CD14-positive monocyte (primary cell): ENCODE measurements around the gene ARHGAP45. TPM values are rescaled to one million over a fixed set of nuclear protein-coding genes. Genes with fewer than 3 reads are reported as not detected.

Experiments
- DNase-seq, 3 donors: peaks; one replicate each; pipeline ENCODE4 v3.0.0-alpha.2; 2011 to 2022
- H2AFZ ChIP-seq: 2 replicates; pipeline ENCODE4 v1.6.0; 2012; ENCODE audit warnings: mild to moderate bottlenecking, low read depth, low read length, inconsistent platforms; ENCODE audit not compliant: insufficient read depth, poor library complexity, severe bottlenecking
- H3K27ac ChIP-seq, 2 donors: 1 replicate in 1 of 2; 2 replicates in 1 of 2; pipeline ENCODE4 v1.5.1; 2012 to 2013; ENCODE audit warnings: low read length in 2 of 2, control low read depth in 1 of 2, inconsistent platforms in 1 of 2, low read depth in 1 of 2, mild to moderate bottlenecking in 1 of 2
- H3K27me3 ChIP-seq, 2 donors: one replicate each; pipeline versions ENCODE4 v1.6.0 to v1.6.1; 2011 to 2013; ENCODE audit warnings: low read length in 2 of 2; ENCODE audit not compliant: control insufficient read depth in 2 of 2, insufficient read depth in 2 of 2
- H3K36me3 ChIP-seq, 2 donors: replicated peaks in 1 of 2; 1 replicate in 1 of 2; 2 replicates in 1 of 2; pipeline versions ENCODE4 v1.5.1 to v1.6.1; 2012 to 2013; ENCODE audit warnings: low read length in 2 of 2, control low read depth in 1 of 2, inconsistent platforms in 1 of 2, mild to moderate bottlenecking in 1 of 2; ENCODE audit not compliant: insufficient read depth in 2 of 2, control insufficient read depth in 1 of 2
- H3K4me1 ChIP-seq, 2 donors: 1 replicate in 1 of 2; 2 replicates in 1 of 2; pipeline versions ENCODE4 v1.5.1 to v1.6.1; 2012 to 2013; ENCODE audit warnings: low read length in 2 of 2, control low read depth in 1 of 2, inconsistent platforms in 1 of 2, mild to moderate bottlenecking in 1 of 2, moderate library complexity in 1 of 2; ENCODE audit not compliant: insufficient read depth in 2 of 2, control insufficient read depth in 1 of 2
- H3K4me2 ChIP-seq: replicated peaks from 2 replicates; pipeline ENCODE3; 2012; ENCODE audit warnings: low read length, moderate library complexity, mild to moderate bottlenecking; ENCODE audit not compliant: poor library complexity, severe bottlenecking; ENCODE audit errors: extremely low read depth
- H3K4me3 ChIP-seq, 3 experiments: fragments of 200-600 bp in 1 of 3; sonication (generic) in 1 of 3; replicated peaks in 1 of 3; 1 replicate in 2 of 3; 2 replicates in 1 of 3; pipeline ENCODE4 v1.5.1; 2011 to 2013; ENCODE audit warnings: low read length in 3 of 3, mild to moderate bottlenecking in 3 of 3, control low read depth in 2 of 3, low read depth in 2 of 3, inconsistent platforms in 1 of 3, moderate library complexity in 1 of 3
- H3K79me2 ChIP-seq: 2 replicates; pipeline ENCODE4 v1.6.0; 2012; ENCODE audit warnings: mild to moderate bottlenecking, control low read depth, inconsistent platforms, low read length, moderate library complexity; ENCODE audit not compliant: insufficient read depth
- H3K9ac ChIP-seq: 2 replicates; pipeline ENCODE4 v1.6.0; 2017; ENCODE audit warnings: low read length, mild to moderate bottlenecking; ENCODE audit not compliant: insufficient read depth, poor library complexity, severe bottlenecking
- H3K9me3 ChIP-seq, 2 donors: replicated peaks in 1 of 2; 1 replicate in 1 of 2; 2 replicates in 1 of 2; pipeline versions ENCODE4 v1.5.1 to v1.6.1; 2012 to 2013; ENCODE audit warnings: low read length in 2 of 2, control low read depth in 1 of 2; ENCODE audit not compliant: control insufficient read depth in 1 of 2, insufficient read depth in 1 of 2
- H4K20me1 ChIP-seq: 2 replicates; pipeline ENCODE4 v1.6.0; 2012; ENCODE audit warnings: mild to moderate bottlenecking, low read length, control low read depth, moderate library complexity; ENCODE audit not compliant: insufficient read depth
- H3K27ac Mint-ChIP-seq, 7 donors: one replicate each; pipeline ENCODE4 v1.8.0; 2020; ENCODE audit warnings: mild to moderate bottlenecking in 7 of 7, mixed read lengths in 7 of 7, moderate library complexity in 6 of 7, inconsistent platforms in 2 of 7
- H3K27me3 Mint-ChIP-seq, 3 donors: one replicate each; pipeline ENCODE4 v1.8.0; 2021 to 2022; ENCODE audit warnings: low read depth in 3 of 3, mild to moderate bottlenecking in 3 of 3, mixed read lengths in 3 of 3, moderate library complexity in 3 of 3, inconsistent platforms in 1 of 3
- H3K36me3 Mint-ChIP-seq, 2 donors: one replicate each; pipeline ENCODE4 v1.8.0; 2020; ENCODE audit warnings: mixed read lengths in 2 of 2, inconsistent platforms in 1 of 2, mild to moderate bottlenecking in 1 of 2
- H3K4me1 Mint-ChIP-seq: one replicate; pipeline ENCODE4 v1.8.0; 2020; ENCODE audit warnings: mild to moderate bottlenecking, mixed read lengths
- H3K4me3 Mint-ChIP-seq, 2 donors: one replicate each; pipeline ENCODE4 v1.8.0; 2020; ENCODE audit warnings: mild to moderate bottlenecking in 2 of 2, mixed read lengths in 2 of 2, moderate library complexity in 1 of 2
- H3K9me3 Mint-ChIP-seq, 7 donors: one replicate each; pipeline ENCODE4 v1.8.0; 2020 to 2022; ENCODE audit warnings: mixed read lengths in 7 of 7, mild to moderate bottlenecking in 6 of 7, moderate library complexity in 6 of 7, inconsistent platforms in 2 of 7
- WGBS: methylation state at CpG from one replicate; pipeline ENCODE4 v1.1.5; 2013; ENCODE audit warnings: missing lambda C conversion rate; ENCODE audit not compliant: insufficient coverage; 5-methylcytosine and 5-hydroxymethylcytosine counted together
- intact Hi-C, 2 donors: fragments of 100-400 bp; cut with micrococcal nuclease; formaldehyde crosslinking; loops; one replicate each; pipeline versions ENCODE4 v1.15.0 to v1.15.1; 2023
- polyA plus RNA-seq, 3 donors: library from polyadenylated mRNA; depleted of rRNA in 1 of 3; unstranded in 2 of 3; stranded (reverse) in 1 of 3; fragments of 300-500 nt in 2 of 3; fragments of >200 nt in 1 of 3; fragmentation: Illumina TruSeq in 2 of 3; gene quantifications; 1 replicate in 2 of 3; 2 replicates in 1 of 3; pipeline ENCODE4 v1.2.3, GENCODE V29; 2012 to 2021
- TF ChIP-seq, protein P1 (sequence below): fragments of 200-600 bp; IDR thresholded peaks from one replicate; pipeline ENCODE4 v1.8.0; 2022; ENCODE audit warnings: antibody characterized with exemption, mild to moderate bottlenecking

The ARHGAP45 gene
- polyA plus RNA-seq, 3 donors, result 108 to 308 (median 137) TPM

DNA sequence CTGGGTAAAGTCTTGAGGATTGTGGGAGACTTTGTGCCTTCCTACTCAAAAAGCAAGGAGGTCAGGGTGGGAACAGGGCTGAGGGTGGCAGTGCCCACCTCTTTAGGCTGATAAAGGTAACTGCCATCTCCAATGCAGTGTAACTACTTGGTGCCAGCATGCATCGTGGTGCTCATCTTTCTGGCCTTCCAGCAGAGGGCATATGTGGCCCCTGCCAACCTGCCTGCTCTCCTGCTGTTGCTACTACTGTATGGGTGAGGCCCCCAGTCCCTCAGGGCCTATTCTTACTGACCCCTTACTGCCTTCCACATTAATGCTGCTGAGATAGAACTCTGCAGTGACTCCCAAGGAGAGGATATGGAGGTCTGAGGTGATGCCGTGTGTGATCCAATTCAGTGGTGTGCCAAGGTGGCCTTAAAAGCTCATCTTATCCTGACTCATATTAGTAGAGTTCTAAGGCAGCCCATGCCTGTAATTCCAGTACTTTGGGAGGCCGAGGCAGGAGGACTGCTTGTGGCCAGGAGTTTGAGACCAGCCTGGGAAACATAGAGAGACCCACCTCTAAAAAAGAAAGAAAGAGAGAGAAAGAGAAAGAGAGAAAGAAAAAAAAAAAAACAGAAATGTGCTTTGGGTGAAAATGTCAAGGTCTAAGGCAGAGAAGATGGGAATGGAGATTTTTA is 9.7 kb upstream of the ARHGAP45 start:
- H3K4me1 ChIP-seq, result no peaks in the 10 kb centered on the region
- no peak overlapping the region for H2AFZ ChIP-seq
- no peak overlapping the region for H3K9ac ChIP-seq
- Mint-ChIP-seq H3K4me1 (peaks cover 3% of the 10 kb centered on the region), H3K36me3 (peaks cover 54 to 56% of the 10 kb centered on the region in 2 donors), H3K27me3 (peaks cover 0 to 9% (median 0%) of the 10 kb centered on the region in 3 donors), H3K4me3 (no peak overlapping the region), H3K9me3 (peaks cover 17 to 32% (median 28%) of the 10 kb centered on the region in 7 donors), H3K27ac (peak overlapping the region in 1 of 7 donors; percentile 26)
- H3K4me2 ChIP-seq, result no peak overlapping the region
- no peak overlapping the region for H3K27ac ChIP-seq
- intact Hi-C loops, result no loop called here
- H3K9me3 ChIP-seq, result peaks cover 21 to 25% of the 10 kb centered on the region in 2 donors
- no peak for DNase-seq
- WGBS, result no CpG with 5 or more reads among the region's 3 CpGs
- no peak overlapping the region for H3K4me3 ChIP-seq
- no peaks in the 10 kb centered on the region for H3K79me2 ChIP-seq
- peaks cover 10% of the 10 kb centered on the region for H4K20me1 ChIP-seq
- H3K36me3 ChIP-seq, result peaks cover 49 to 68% of the 10 kb centered on the region in 2 donors
- no peaks in the 10 kb centered on the region for H3K27me3 ChIP-seq
- TF ChIP-seq, protein P1, sequence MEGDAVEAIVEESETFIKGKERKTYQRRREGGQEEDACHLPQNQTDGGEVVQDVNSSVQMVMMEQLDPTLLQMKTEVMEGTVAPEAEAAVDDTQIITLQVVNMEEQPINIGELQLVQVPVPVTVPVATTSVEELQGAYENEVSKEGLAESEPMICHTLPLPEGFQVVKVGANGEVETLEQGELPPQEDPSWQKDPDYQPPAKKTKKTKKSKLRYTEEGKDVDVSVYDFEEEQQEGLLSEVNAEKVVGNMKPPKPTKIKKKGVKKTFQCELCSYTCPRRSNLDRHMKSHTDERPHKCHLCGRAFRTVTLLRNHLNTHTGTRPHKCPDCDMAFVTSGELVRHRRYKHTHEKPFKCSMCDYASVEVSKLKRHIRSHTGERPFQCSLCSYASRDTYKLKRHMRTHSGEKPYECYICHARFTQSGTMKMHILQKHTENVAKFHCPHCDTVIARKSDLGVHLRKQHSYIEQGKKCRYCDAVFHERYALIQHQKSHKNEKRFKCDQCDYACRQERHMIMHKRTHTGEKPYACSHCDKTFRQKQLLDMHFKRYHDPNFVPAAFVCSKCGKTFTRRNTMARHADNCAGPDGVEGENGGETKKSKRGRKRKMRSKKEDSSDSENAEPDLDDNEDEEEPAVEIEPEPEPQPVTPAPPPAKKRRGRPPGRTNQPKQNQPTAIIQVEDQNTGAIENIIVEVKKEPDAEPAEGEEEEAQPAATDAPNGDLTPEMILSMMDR, result peak; percentile 13

DNA sequence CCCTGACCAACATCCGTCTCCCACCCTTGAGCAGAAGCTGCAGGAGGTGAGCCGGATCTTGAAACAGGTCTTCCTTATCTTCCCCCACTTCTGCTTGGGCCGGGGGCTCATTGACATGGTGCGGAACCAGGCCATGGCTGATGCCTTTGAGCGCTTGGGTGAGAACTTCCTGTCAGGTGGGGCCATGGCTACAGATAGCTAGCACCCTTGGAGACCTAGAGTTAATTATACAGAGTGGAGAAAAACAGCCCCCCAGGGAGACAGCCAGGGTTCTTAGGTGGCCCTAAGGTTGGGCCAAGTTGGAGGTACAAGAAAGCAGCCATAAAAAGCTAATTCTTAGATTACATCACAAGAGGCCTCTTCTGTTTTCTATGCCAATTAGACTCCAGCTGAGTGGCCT is 8.9 kb upstream of the ARHGAP45 start:
- peaks cover 3% of the 10 kb centered on the region for H3K4me1 Mint-ChIP-seq
- no peak overlapping the region for H3K27ac Mint-ChIP-seq
- Histone ChIP-seq H3K36me3 (peaks cover 48 to 62% of the 10 kb centered on the region in 2 donors), H3K4me3 (no peak overlapping the region), H4K20me1 (peaks cover 14% of the 10 kb centered on the region), H3K9ac (no peak overlapping the region), H3K27me3 (no peaks in the 10 kb centered on the region), H3K4me2 (no peak overlapping the region), H3K79me2 (no peaks in the 10 kb centered on the region), H2AFZ (no peak overlapping the region), H3K9me3 (peaks cover 21 to 25% of the 10 kb centered on the region in 2 donors), H3K4me1 (peaks cover 0 to 3% of the 10 kb centered on the region in 2 donors), H3K27ac (no peak overlapping the region)
- TF ChIP-seq, protein P1, result no peak
- no peak overlapping the region for H3K4me3 Mint-ChIP-seq
- peaks cover 17 to 34% (median 28%) of the 10 kb centered on the region in 7 donors for H3K9me3 Mint-ChIP-seq
- peaks cover 49 to 51% of the 10 kb centered on the region in 2 donors for H3K36me3 Mint-ChIP-seq
- peaks cover 0 to 9% (median 0%) of the 10 kb centered on the region in 3 donors for H3K27me3 Mint-ChIP-seq
- intact Hi-C loops, result no loop called here
- DNase-seq, result no peak
- 100% methylated on average over 2 of the region's 5 CpGs for WGBS
